Brain microvascular endothelial cell (primary cell): ENCODE results near the gene SLC30A3.

ENCODE experiments used
- DNase-seq: peaks from one replicate; pipeline ENCODE4 v3.0.0-alpha.2; 2020
- H3K27ac ChIP-seq: fragments of 250-450 bp; sonication (Bioruptor Pico); 2 replicates; pipeline ENCODE4 v1.5.1; 2020; ENCODE audit warnings: mild to moderate bottlenecking, moderate library complexity
- H3K27me3 ChIP-seq: fragments of 250-450 bp; sonication (Bioruptor Pico); replicated peaks from 2 replicates; pipeline ENCODE4 v1.5.1; 2020; ENCODE audit warnings: mild to moderate bottlenecking
- H3K36me3 ChIP-seq: fragments of 250-450 bp; sonication (Bioruptor Pico); replicated peaks from 2 replicates; pipeline ENCODE4 v1.5.1; 2020; ENCODE audit warnings: mild to moderate bottlenecking
- H3K4me3 ChIP-seq: 2 replicates; pipeline ENCODE4 v1.5.1; 2011; ENCODE audit warnings: low read depth, mild to moderate bottlenecking, control low read depth, low read length, moderate library complexity
- CTCF ChIP-seq: IDR thresholded peaks from 2 replicates; pipeline ENCODE4 v1.5.1; 2011; ENCODE audit warnings: low read depth, mild to moderate bottlenecking, moderate library complexity, low read length, control low read depth, inconsistent platforms; ENCODE audit errors: missing control alignments
- in situ Hi-C: cut with HindIII; loops from 2 replicates; pipeline ENCODE4 v1.10.0; 2017; ENCODE audit warnings: low sequenced_read_pairs, low pct_ligation_motif_present

Gene SLC30A3

GRCh38 chr2:27250652-27251379, 12.0 kb downstream of the SLC30A3 start:
- H3K4me3 ChIP-seq: no peak overlapping the region
- H3K27ac ChIP-seq: no peak overlapping the region
- in situ Hi-C loops: no loop called here
- no peak for DNase-seq
- H3K27me3 ChIP-seq: no peaks in the 10 kb centered on the region
- no peaks in the 10 kb centered on the region for H3K36me3 ChIP-seq
- TF ChIP-seq CTCF: no peak

DNA sequence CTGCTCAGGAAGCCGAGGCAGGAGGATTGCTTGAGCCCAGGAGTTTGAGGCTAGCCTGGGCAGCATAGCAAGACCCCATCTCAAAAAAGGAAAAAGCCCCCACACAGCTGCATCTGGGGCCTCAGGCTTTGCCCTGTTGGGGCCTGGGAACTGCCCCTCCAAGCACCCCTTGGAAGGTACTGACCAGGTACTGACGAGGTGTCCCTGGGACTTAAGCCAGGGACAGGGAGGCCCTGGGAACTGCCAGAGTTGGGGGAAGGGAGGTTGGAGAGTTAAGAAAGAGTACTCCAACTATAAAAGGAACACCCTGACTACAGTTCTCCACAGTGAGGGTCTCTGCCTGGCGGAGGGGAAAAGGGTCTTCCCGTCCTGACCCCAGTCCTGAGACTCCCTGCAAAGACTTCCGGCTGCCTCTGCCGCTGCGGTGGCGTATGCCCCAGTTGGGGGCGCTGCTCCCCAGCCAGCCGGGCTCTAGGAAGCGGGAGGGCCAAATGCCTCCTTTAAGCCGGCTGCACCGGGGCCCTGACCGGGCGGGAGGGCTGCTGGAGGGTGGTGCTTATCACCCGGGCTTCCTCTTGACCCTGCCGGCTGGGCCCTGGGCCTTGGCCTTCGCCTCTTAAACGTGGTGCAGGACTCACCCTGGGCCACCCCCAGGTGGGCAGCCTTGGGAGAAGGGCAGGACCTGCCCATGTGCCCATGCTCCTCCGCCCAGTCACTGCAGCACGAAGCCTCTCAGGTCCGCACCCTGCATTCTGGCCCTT, 12.8 kb downstream of the SLC30A3 start:
- Histone ChIP-seq H3K27me3 (no peaks in the 10 kb centered on the region), H3K4me3 (no peak overlapping the region), H3K27ac (no peak overlapping the region), H3K36me3 (peaks cover 2% of the 10 kb centered on the region)
- DNase-seq: peak; percentile 31
- TF ChIP-seq CTCF: peak; percentile 91
- in situ Hi-C loops: no loop called here

DNA sequence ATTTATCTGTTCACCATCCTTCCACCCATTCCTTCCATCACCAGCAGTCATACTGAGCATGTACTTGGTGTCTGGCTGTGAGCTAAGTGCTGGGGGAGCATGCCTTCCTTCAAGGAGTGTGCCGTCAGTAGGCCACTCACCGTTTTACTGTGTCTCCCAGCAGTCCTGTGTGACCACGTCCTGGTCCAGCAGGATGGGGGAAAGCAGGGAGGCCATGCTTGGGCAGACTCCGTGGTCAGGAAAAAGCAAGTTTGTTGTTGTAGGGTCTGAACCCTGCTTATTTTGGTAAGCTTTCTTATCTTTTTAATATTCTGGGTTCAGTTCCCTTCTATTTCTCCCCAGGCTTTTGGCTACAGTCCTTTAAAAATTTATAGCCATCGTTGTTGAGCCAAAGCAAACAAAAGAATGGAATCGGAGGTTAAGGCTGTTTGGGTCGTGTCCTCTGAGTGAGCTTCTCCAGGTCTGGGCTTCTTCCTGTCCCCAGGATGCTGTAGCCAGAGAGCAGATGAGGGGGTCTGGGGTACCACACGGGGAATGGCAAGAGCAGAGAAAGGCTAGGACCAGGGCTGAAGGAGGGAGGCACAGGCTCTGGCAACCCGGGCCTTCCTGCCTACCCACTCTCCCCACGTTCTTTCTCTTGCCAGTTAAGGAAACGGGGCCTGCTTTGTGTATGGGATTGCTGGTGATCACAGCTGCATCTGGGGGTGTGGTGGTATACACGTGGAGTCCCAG, 13.5 kb downstream of the SLC30A3 start:
- TF ChIP-seq CTCF: no peak
- Histone ChIP-seq H3K36me3 (peaks cover 8% of the 10 kb centered on the region), H3K27me3 (no peaks in the 10 kb centered on the region), H3K27ac (no peak overlapping the region), H3K4me3 (no peak overlapping the region)
- peak; percentile 36 for DNase-seq
- in situ Hi-C loops: no loop called here

- no peak overlapping the region for H3K4me3 ChIP-seq
- H3K36me3 ChIP-seq: peaks cover 19% of the 10 kb centered on the region
- TF ChIP-seq CTCF: no peak
- DNase-seq: no peak
- in situ Hi-C loops: no loop called here
- no peak overlapping the region for H3K27ac ChIP-seq
- no peaks in the 10 kb centered on the region for H3K27me3 ChIP-seq
Measured at GRCh38 chr2:27247893-27248292, 15.0 kb downstream of the SLC30A3 start.

DNA sequence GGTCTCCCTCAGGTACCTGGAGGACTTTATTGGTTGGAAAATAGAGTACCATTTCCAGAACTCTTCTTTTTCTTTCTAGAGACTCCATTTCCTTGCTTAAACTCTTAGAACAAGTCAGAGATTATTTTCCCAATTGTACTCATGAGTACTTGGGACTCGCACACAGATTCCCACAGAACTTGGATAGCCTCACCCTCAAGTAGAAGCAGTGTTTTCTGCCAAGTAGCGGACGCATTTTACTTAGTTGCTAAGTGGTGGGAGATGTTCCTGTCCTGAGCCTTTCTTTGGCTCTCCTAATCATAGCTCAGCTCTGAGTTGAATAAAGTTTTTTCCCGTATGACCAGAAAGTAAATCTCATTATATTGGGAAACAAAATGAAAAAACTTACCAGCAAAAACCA, 17.2 kb downstream of the SLC30A3 start:
- in situ Hi-C loops: no loop called here
- TF ChIP-seq CTCF: no peak
- Histone ChIP-seq H3K27me3 (no peaks in the 10 kb centered on the region), H3K27ac (no peak overlapping the region), H3K36me3 (peaks cover 41% of the 10 kb centered on the region), H3K4me3 (no peak overlapping the region)
- DNase-seq: no peak
